Calu3 (cell line): ENCODE measurements around the gene ERVV-1. TPM values are rescaled to one million over a fixed set of nuclear protein-coding genes. Genes with fewer than 3 reads are reported as not detected.

ENCODE experiments used
- BruUV-seq: library from RNA; stranded (reverse); fragments of 400-500 nt; replicated peaks from 2 replicates; lab custom pipeline; 2021; lab: Mats Ljungman, UMichigan
- CTCF ChIA-PET: fragments of 300-600 bp; sonication (Branson Sonifier 250); formaldehyde crosslinking; loops from one replicate; lab custom pipeline; 2022; ENCODE audit warnings: antibody characterized with exemption; lab: Charles Lee
- DNase-seq: peaks from one replicate; pipeline ENCODE4 v3.0.0; 2022
- H3K27ac Mint-ChIP-seq: one replicate; pipeline ENCODE4 v1.8.0; 2022; ENCODE audit warnings: mixed read lengths; ENCODE audit not compliant: unreplicated experiment
- H3K27me3 Mint-ChIP-seq: one replicate; pipeline ENCODE4 v1.8.0; 2022; ENCODE audit warnings: mixed read lengths; ENCODE audit not compliant: unreplicated experiment
- H3K36me3 Mint-ChIP-seq: one replicate; pipeline ENCODE4 v1.8.0; 2022; ENCODE audit warnings: mild to moderate bottlenecking, moderate library complexity, mixed read lengths; ENCODE audit not compliant: insufficient read depth, unreplicated experiment
- H3K4me1 Mint-ChIP-seq: one replicate; pipeline ENCODE4 v1.8.0; 2022; ENCODE audit warnings: mild to moderate bottlenecking, low read depth, mixed read lengths; ENCODE audit not compliant: unreplicated experiment
- H3K4me3 Mint-ChIP-seq: one replicate; pipeline ENCODE4 v1.8.0; 2022; ENCODE audit warnings: mild to moderate bottlenecking, low read depth, moderate library complexity, mixed read lengths; ENCODE audit not compliant: unreplicated experiment
- H3K9me3 Mint-ChIP-seq: one replicate; pipeline ENCODE4 v1.8.0; 2022; ENCODE audit warnings: low read depth, mixed read lengths; ENCODE audit not compliant: unreplicated experiment
- intact Hi-C: fragments of 100-400 bp; cut with micrococcal nuclease; formaldehyde crosslinking; loops from one replicate; pipeline ENCODE4 v1.10.0; 2022; ENCODE audit not compliant: unreplicated experiment
- total RNA-seq: library from RNA; stranded (reverse); gene quantifications from 2 replicates; pipeline ENCODE4 v1.2.3, GENCODE V29; 2022
- TF ChIP-seq, protein P1 (sequence below): fragments of 200-600 bp; IDR thresholded peaks from one replicate; pipeline ENCODE4 v1.8.0; 2022; ENCODE audit warnings: antibody characterized with exemption; ENCODE audit not compliant: unreplicated experiment

ERVV-1 gene
- total RNA-seq, 1 experiment from 2014 or later, result not detected

- Mint-ChIP-seq H3K27ac (no peak overlapping the region), H3K4me1 (peaks cover 12% of the 10 kb centered on the region), H3K4me3 (peak overlapping the region; percentile 62), H3K36me3 (peaks cover 12% of the 10 kb centered on the region), H3K9me3 (peaks cover 15% of the 10 kb centered on the region), H3K27me3 (no peaks in the 10 kb centered on the region)
- DNase-seq, result peak; percentile 33
- no TSS peak for BruUV-seq
- TF ChIP-seq, protein P1, sequence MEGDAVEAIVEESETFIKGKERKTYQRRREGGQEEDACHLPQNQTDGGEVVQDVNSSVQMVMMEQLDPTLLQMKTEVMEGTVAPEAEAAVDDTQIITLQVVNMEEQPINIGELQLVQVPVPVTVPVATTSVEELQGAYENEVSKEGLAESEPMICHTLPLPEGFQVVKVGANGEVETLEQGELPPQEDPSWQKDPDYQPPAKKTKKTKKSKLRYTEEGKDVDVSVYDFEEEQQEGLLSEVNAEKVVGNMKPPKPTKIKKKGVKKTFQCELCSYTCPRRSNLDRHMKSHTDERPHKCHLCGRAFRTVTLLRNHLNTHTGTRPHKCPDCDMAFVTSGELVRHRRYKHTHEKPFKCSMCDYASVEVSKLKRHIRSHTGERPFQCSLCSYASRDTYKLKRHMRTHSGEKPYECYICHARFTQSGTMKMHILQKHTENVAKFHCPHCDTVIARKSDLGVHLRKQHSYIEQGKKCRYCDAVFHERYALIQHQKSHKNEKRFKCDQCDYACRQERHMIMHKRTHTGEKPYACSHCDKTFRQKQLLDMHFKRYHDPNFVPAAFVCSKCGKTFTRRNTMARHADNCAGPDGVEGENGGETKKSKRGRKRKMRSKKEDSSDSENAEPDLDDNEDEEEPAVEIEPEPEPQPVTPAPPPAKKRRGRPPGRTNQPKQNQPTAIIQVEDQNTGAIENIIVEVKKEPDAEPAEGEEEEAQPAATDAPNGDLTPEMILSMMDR, result peak; percentile 63
- CTCF ChIA-PET, result interaction anchor here (0.7 kb wide), 2 partner anchors 126 to 198 kb away, joined by 3 read pairs; no protein-coding TSS in a partner anchor
- intact Hi-C loops, result no loop called here
These were observed 20.2 kb upstream of the ERVV-1 start for GRCh38 chr19:52993342-52994178.

- CTCF ChIA-PET, result no interaction called here
- Mint-ChIP-seq H3K36me3 (peaks cover 12% of the 10 kb centered on the region), H3K27me3 (no peaks in the 10 kb centered on the region), H3K4me1 (peaks cover 12% of the 10 kb centered on the region), H3K9me3 (peaks cover 12% of the 10 kb centered on the region), H3K27ac (no peak overlapping the region), H3K4me3 (no peak overlapping the region)
- intact Hi-C loops, result no loop called here
- DNase-seq, result no peak
- BruUV-seq, result no TSS peak
- TF ChIP-seq, protein P1, result no peak
These were observed 18.0 kb upstream of the ERVV-1 start for GRCh38 chr19:52995711-52996110.

DNA sequence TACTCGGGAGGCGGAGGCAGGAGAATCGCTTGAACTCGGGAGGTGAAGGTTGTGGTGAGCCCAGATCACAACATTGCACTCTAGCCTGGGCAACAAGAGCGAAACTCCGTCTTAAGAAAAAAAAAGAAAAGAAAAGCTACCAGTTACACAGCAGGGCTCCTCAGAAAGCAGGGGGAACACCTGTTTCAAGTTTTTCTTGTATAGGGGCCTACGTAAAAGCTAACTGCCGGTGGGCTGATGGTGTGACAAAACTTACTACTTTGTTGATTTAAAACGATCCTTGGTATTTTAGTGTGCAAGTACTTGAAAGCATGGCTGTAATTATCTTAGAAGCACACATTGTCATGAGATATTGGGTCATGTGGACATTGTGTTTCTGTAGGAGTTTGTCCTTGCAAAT lies 15.7 kb upstream of the ERVV-1 start:
- TF ChIP-seq, protein P1, result no peak
- H3K4me3 Mint-ChIP-seq, result no peak overlapping the region
- peaks cover 6% of the 10 kb centered on the region for H3K9me3 Mint-ChIP-seq
- no peaks in the 10 kb centered on the region for H3K4me1 Mint-ChIP-seq
- no peak overlapping the region for H3K27ac Mint-ChIP-seq
- H3K27me3 Mint-ChIP-seq, result no peaks in the 10 kb centered on the region
- H3K36me3 Mint-ChIP-seq, result no peaks in the 10 kb centered on the region
- no peak for DNase-seq
- intact Hi-C loops, result no loop called here
- BruUV-seq, result no TSS peak
- CTCF ChIA-PET, result no interaction called here

- no TSS peak for BruUV-seq
- Mint-ChIP-seq H3K4me3 (no peak overlapping the region), H3K27ac (no peak overlapping the region), H3K27me3 (no peaks in the 10 kb centered on the region), H3K9me3 (peaks cover 11% of the 10 kb centered on the region), H3K4me1 (no peaks in the 10 kb centered on the region), H3K36me3 (no peaks in the 10 kb centered on the region)
- TF ChIP-seq, protein P1, result no peak
- intact Hi-C loops, result no loop called here
- no peak for DNase-seq
- CTCF ChIA-PET, result no interaction called here
These were observed 11.2 kb upstream of the ERVV-1 start for GRCh38 chr19:53002479-53002878.
